ENCODE data around the gene KIR2DL3.

- TF ChIP-seq POLR2A (IDR thresholded peaks at IDR 0.05) (no peak), CTCF (IDR thresholded peaks at IDR 0.05) (no peak), POLR2AphosphoS5 (IDR thresholded peaks at IDR 0.05; ENCODE audit: insufficient read depth in 1 of 2, low read depth in 1 of 2) (no peak)
These were observed 33.4 kb upstream of the KIR2DL3 start for GRCh38 chr19:54704928-54705327.
